Thyroid gland (tissue), 4 donors: ENCODE data around the gene GLI3. TPM values are rescaled to one million over a fixed set of nuclear protein-coding genes. Genes with fewer than 3 reads are reported as not detected.

Source experiments
- DNase-seq, 2 donors: peaks; one replicate each; pipeline ENCODE4 v3.0.0-alpha.2; 2019
- H3K27ac ChIP-seq, 3 donors: fragments of 200-600 bp; sonication (generic); 1 replicate in 2 of 3; 2 replicates in 1 of 3; pipeline ENCODE4 v1.5.1; 2016 to 2019; ENCODE audit warnings: mild to moderate bottlenecking in 1 of 3, moderate library complexity in 1 of 3
- H3K27me3 ChIP-seq: fragments of 200-600 bp; sonication (generic); one replicate; pipeline ENCODE4 v1.5.1; 2019
- H3K36me3 ChIP-seq, 2 donors: fragments of 200-600 bp; sonication (generic); one replicate each; pipeline ENCODE4 v1.5.1; 2016 to 2019
- H3K4me1 ChIP-seq, 2 donors: fragments of 200-600 bp; sonication (generic); one replicate each; pipeline ENCODE4 v1.5.1; 2017 to 2019
- H3K4me3 ChIP-seq, 3 donors: fragments of 200-600 bp; sonication (generic); replicated peaks in 1 of 3; 1 replicate in 2 of 3; 2 replicates in 1 of 3; pipeline ENCODE4 v1.5.1; 2016; ENCODE audit warnings: mild to moderate bottlenecking in 1 of 3
- H3K9me3 ChIP-seq: fragments of 200-600 bp; sonication (generic); one replicate; pipeline ENCODE4 v1.5.1; 2017
- CTCF ChIP-seq, 6 experiments: fragments of 200-600 bp in 3 of 6; fragments of 450-650 bp in 3 of 6; sonication (generic) in 3 of 6; IDR thresholded peaks; one replicate each; pipeline ENCODE4 v1.5.1; 2016 to 2019; ENCODE audit warnings: antibody characterized with exemption in 6 of 6, mild to moderate bottlenecking in 2 of 6, inconsistent platforms in 1 of 6, moderate library complexity in 1 of 6
- POLR2A ChIP-seq, 2 donors: fragments of 450-650 bp; IDR thresholded peaks; one replicate each; pipeline ENCODE4 v1.6.1; 2017; ENCODE audit warnings: antibody characterized with exemption in 2 of 2, mild to moderate bottlenecking in 2 of 2, moderate library complexity in 1 of 2
- WGBS, 2 donors: methylation state at CpG; one replicate each; pipeline ENCODE4 v1.1.5; 2017; 5-methylcytosine and 5-hydroxymethylcytosine counted together
- intact Hi-C: fragments of 100-400 bp; cut with DNase I; formaldehyde crosslinking; loops from one replicate; pipeline ENCODE4 v1.15.1; 2023
- total RNA-seq, 4 donors: library from RNA; depleted of rRNA; stranded (reverse); fragments of >200 nt; gene quantifications; one replicate each; pipeline ENCODE4 v1.2.3, GENCODE V29; 2016

Gene GLI3
- total RNA-seq, 4 donors from 2014 or later = 10.1 to 15.6 (median 13.6) TPM

- H3K9me3 ChIP-seq = no peaks in the 10 kb centered on the region
- H3K4me1 ChIP-seq = peaks cover 6 to 9% of the 10 kb centered on the region in 2 donors
- TF ChIP-seq POLR2A (IDR thresholded peaks at IDR 0.05) (no peak), CTCF (IDR thresholded peaks at IDR 0.05) (no peak)
- H3K36me3 ChIP-seq = no peaks in the 10 kb centered on the region
- peak; percentile 38 to 45 for DNase-seq
- no peaks in the 10 kb centered on the region for H3K27me3 ChIP-seq
- peak overlapping the region; percentile 65 to 81 (median 72) for H3K27ac ChIP-seq
- intact Hi-C loops = no loop called here
- H3K4me3 ChIP-seq = no peak overlapping the region
- 42 to 43% methylated on average over 3 of the region's 3 CpGs for WGBS, 2 donors
Measured at GRCh38 chr7:42006801-42007513, 230.1 kb downstream of the GLI3 start.

DNA sequence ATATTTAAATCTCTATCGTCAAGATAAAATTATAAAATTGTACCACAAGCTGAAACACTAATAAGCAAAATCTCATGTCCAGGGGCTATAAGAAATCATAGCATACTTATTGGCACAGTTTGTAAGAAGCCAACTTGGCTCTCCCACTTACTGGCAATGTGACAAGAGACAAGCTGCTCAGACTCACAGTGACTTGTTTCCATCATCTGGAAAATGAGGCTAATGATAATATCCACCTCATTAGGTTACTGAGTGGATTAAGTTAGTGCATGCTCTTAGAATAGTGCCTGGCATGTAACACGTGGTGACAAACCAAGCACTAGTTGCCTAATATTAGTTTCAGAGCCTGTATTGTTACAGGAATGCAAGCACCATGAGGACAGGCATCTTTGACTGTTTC lies 234.4 kb downstream of the GLI3 start:
- intact Hi-C loops = no loop called here
- TF ChIP-seq POLR2A (IDR thresholded peaks at IDR 0.05) (no peak), CTCF (IDR thresholded peaks at IDR 0.05) (no peak)

GRCh38 chr7:41999736-42000283 lies 237.2 kb downstream of the GLI3 start:
- no peak for DNase-seq
- H3K4me3 ChIP-seq = no peak overlapping the region
- no peak for TF ChIP-seq CTCF (IDR thresholded peaks at IDR 0.05)
- no peak for TF ChIP-seq POLR2A (IDR thresholded peaks at IDR 0.05)
- intact Hi-C loops = no loop called here
- peaks cover 12 to 23% of the 10 kb centered on the region in 2 donors for H3K4me1 ChIP-seq
- H3K36me3 ChIP-seq = no peaks in the 10 kb centered on the region
- no peak overlapping the region for H3K27ac ChIP-seq
- H3K27me3 ChIP-seq = no peaks in the 10 kb centered on the region
- no peaks in the 10 kb centered on the region for H3K9me3 ChIP-seq
- WGBS, 2 donors = 94 to 96% methylated on average over 6 of the region's 6 CpGs

More for the DNA sequence above, 234.4 kb downstream of the GLI3 start:
- no peak overlapping the region for H3K4me3 ChIP-seq
- H3K27me3 ChIP-seq = no peaks in the 10 kb centered on the region
- 58 to 68% methylated on average over 2 of the region's 2 CpGs for WGBS, 2 donors
- no peak for DNase-seq
- H3K36me3 ChIP-seq = no peaks in the 10 kb centered on the region
- H3K27ac ChIP-seq = no peak overlapping the region
- H3K9me3 ChIP-seq = no peaks in the 10 kb centered on the region
- H3K4me1 ChIP-seq = peaks cover 4 to 14% of the 10 kb centered on the region in 2 donors

DNA sequence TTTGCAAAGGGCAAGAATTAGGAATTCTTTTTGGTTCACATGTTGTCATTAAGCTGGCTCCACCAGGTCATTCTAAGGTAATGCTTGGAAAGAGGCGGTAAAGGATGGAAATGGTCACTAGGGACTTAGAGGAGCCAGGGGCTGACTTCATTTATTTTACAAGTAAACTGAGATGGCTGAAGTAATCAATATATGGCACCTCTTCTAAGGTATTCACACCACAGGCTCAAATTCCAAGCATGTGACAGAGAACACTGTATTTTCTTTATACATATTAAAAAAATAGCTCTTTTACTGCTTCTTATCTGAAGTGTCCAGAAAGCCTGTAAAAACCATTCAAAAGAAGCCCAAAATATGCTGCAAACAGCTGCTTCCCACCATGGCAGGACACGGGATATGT lies 239.0 kb downstream of the GLI3 start:
- TF ChIP-seq CTCF (IDR thresholded peaks at IDR 0.05) = no peak
- no peak for TF ChIP-seq POLR2A (IDR thresholded peaks at IDR 0.05)
- no peaks in the 10 kb centered on the region for H3K9me3 ChIP-seq
- intact Hi-C loops = no loop called here
- H3K4me1 ChIP-seq = peaks cover 26 to 33% of the 10 kb centered on the region in 2 donors
- H3K4me3 ChIP-seq = no peak overlapping the region
- H3K27me3 ChIP-seq = no peaks in the 10 kb centered on the region
- WGBS, 2 donors = 88 to 94% methylated on average over 2 of the region's 2 CpGs
- DNase-seq = no peak
- no peaks in the 10 kb centered on the region for H3K36me3 ChIP-seq
- H3K27ac ChIP-seq = no peak overlapping the region

DNA sequence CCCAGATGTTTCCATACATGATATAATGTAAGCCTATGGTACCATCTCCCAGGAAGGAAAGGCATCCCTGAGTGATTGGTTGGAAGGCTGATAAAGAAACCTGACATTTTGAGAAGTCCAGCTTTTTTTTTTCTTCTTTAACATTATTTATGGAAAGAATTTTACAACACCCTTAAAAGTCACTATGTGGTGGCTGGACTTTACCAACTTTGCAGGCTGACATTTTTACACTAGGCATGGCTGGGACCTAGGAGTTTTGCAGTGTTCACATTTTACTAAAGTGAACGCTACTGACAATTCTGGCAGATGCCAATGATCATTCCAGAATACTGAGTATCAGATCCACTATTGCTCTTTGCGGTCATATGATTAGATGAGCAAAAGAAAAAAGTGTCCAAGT lies 239.9 kb downstream of the GLI3 start:
- Histone ChIP-seq H3K4me1 (peaks cover 26 to 35% of the 10 kb centered on the region in 2 donors), H3K9me3 (no peaks in the 10 kb centered on the region), H3K36me3 (no peaks in the 10 kb centered on the region), H3K27ac (no peak overlapping the region), H3K4me3 (no peak overlapping the region), H3K27me3 (no peaks in the 10 kb centered on the region)
- 92 to 96% methylated on average over 2 of the region's 2 CpGs for WGBS, 2 donors
- no peak for DNase-seq
- no peak for TF ChIP-seq POLR2A (IDR thresholded peaks at IDR 0.05)
- no peak for TF ChIP-seq CTCF (IDR thresholded peaks at IDR 0.05)
- intact Hi-C loops = no loop called here
